Transverse colon (tissue), 4 donors: Measurements from ENCODE around the gene MAP2K5. TPM values are rescaled to one million over a fixed set of nuclear protein-coding genes. Genes with fewer than 3 reads are reported as not detected.

Source experiments
- DNase-seq: peaks from one replicate; pipeline ENCODE4 v3.0.0-alpha.2; 2019
- H3K27ac ChIP-seq, 4 donors: fragments of 200-600 bp; sonication (generic); 2 replicates each; pipeline ENCODE4 v1.5.1; 2016 to 2018; ENCODE audit warnings: inconsistent platforms in 4 of 4
- H3K27me3 ChIP-seq: fragments of 200-600 bp; sonication (generic); 2 replicates; pipeline ENCODE4 v1.5.1; 2017; ENCODE audit warnings: inconsistent platforms
- H3K36me3 ChIP-seq, 4 donors: fragments of 200-600 bp; sonication (generic); 2 replicates each; pipeline ENCODE4 v1.5.1; 2017 to 2019; ENCODE audit warnings: inconsistent platforms in 4 of 4
- H3K4me1 ChIP-seq, 4 donors: fragments of 200-600 bp; sonication (generic); 2 replicates each; pipeline ENCODE4 v1.5.1; 2017 to 2020; ENCODE audit warnings: inconsistent platforms in 4 of 4
- H3K4me3 ChIP-seq, 4 donors: fragments of 200-600 bp; sonication (generic); 1 replicate in 1 of 4; 2 replicates in 3 of 4; pipeline versions ENCODE4 v1.5.1 to v1.6.1; 2017 to 2019; ENCODE audit warnings: inconsistent platforms in 4 of 4
- H3K9me3 ChIP-seq, 2 donors: fragments of 200-600 bp; sonication (generic); 2 replicates each; pipeline ENCODE4 v1.5.1; 2017 to 2019; ENCODE audit warnings: inconsistent platforms in 2 of 2
- EP300 ChIP-seq: sonication (generic); formaldehyde crosslinking; IDR thresholded peaks from one replicate; pipeline ENCODE4 v1.6.1; 2017; ENCODE audit warnings: antibody characterized with exemption, low read depth
- POLR2A ChIP-seq: fragments of 450-650 bp; IDR thresholded peaks from one replicate; pipeline ENCODE4 v1.6.1; 2016; ENCODE audit warnings: antibody characterized with exemption, mild to moderate bottlenecking, moderate library complexity
- POLR2AphosphoS5 ChIP-seq, 3 donors: sonication (generic); formaldehyde crosslinking; IDR thresholded peaks; one replicate each; pipeline ENCODE4 v1.6.1; 2016; ENCODE audit warnings: antibody characterized with exemption in 3 of 3
- WGBS, 2 donors: methylation state at CpG; one replicate each; pipeline ENCODE4 v1.1.5; 2018; ENCODE audit warnings: low coverage in 1 of 2; 5-methylcytosine and 5-hydroxymethylcytosine counted together
- in situ Hi-C, 4 donors: fragments of 200-750 bp; cut with MboI; loops; one replicate each; pipeline versions ENCODE4 v1.15.0 to v1.15.1; 2017; ENCODE audit warnings: low sequenced_read_pairs in 3 of 4, low pct_ligation_motif_present in 1 of 4, low pct_unique_long_range_greater_than_20kb in 1 of 4
- intact Hi-C: fragments of 100-400 bp; cut with DNase I; formaldehyde crosslinking; loops from one replicate; pipeline ENCODE4 v1.15.1; 2023; ENCODE audit warnings: low total_unique reads
- small RNA-seq, 4 donors: library from RNA; depleted of rRNA; stranded (forward); fragments of <200 nt; gene quantifications; one replicate each; pipeline ENCODE3, GENCODE V24; 2016
- total RNA-seq, 4 donors: library from RNA; depleted of rRNA; stranded (reverse); fragments of >200 nt; gene quantifications; one replicate each; pipeline ENCODE4 v1.1.0, GENCODE V29; 2016
- TF ChIP-seq, protein P1 (sequence below), 5 experiments: fragments of 200-600 bp in 3 of 5; fragments of 450-650 bp in 2 of 5; sonication (generic) in 3 of 5; IDR thresholded peaks; 1 replicate in 2 of 5; 2 replicates in 3 of 5; pipeline ENCODE4 v1.5.1; 2016 to 2017; ENCODE audit warnings: antibody characterized with exemption in 5 of 5, inconsistent platforms in 3 of 5, mild to moderate bottlenecking in 2 of 5, moderate library complexity in 1 of 5

MAP2K5 gene
- total RNA-seq, 4 donors from 2014 or later: 19.8 to 320 (median 21.1) TPM

DNA sequence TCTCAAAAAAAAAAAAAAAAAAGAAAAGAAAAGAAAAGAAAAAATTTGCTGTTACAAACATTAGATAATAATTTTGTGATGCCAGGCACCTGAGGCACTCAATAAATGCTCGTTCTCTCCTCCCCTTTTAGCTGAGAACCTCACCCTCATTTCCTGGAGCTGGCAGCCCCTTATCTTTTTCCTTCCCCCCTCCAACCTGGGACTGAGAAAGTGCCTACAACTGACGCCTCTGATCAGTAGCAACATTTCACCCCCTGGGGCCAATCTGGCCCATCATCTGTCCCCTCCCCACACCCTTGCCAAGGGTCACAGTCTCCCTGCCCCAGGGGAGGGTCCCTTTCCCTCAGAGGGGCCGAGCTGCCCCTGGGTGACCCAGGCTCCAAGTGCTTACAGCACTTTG lies 309.9 kb downstream of the MAP2K5 start:
- TF ChIP-seq EP300 (no peak), POLR2A (no peak), POLR2AphosphoS5 (IDR thresholded peaks at IDR 0.05) (no peak)
- TF ChIP-seq, protein P1, sequence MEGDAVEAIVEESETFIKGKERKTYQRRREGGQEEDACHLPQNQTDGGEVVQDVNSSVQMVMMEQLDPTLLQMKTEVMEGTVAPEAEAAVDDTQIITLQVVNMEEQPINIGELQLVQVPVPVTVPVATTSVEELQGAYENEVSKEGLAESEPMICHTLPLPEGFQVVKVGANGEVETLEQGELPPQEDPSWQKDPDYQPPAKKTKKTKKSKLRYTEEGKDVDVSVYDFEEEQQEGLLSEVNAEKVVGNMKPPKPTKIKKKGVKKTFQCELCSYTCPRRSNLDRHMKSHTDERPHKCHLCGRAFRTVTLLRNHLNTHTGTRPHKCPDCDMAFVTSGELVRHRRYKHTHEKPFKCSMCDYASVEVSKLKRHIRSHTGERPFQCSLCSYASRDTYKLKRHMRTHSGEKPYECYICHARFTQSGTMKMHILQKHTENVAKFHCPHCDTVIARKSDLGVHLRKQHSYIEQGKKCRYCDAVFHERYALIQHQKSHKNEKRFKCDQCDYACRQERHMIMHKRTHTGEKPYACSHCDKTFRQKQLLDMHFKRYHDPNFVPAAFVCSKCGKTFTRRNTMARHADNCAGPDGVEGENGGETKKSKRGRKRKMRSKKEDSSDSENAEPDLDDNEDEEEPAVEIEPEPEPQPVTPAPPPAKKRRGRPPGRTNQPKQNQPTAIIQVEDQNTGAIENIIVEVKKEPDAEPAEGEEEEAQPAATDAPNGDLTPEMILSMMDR (IDR thresholded peaks at IDR 0.05): no peak
- Histone ChIP-seq H3K27me3 (no peaks in the 10 kb centered on the region), H3K36me3 (no peaks in the 10 kb centered on the region), H3K4me1 (no peaks in the 10 kb centered on the region), H3K27ac (no peak overlapping the region), H3K9me3 (no peaks in the 10 kb centered on the region), H3K4me3 (no peak overlapping the region)
- DNase-seq: no peak
- intact Hi-C loops: no loop called here
- in situ Hi-C loops: loop anchor here in 3 of 4 donors (25.0 kb wide), 2 partner anchors 210 to 310 kb away; partner anchors contain the start of gene PIAS1 (in 3 of the 3)
- WGBS, 2 donors: 80 to 100% methylated on average over 1 to 3 of the region's 3 CpGs

DNA sequence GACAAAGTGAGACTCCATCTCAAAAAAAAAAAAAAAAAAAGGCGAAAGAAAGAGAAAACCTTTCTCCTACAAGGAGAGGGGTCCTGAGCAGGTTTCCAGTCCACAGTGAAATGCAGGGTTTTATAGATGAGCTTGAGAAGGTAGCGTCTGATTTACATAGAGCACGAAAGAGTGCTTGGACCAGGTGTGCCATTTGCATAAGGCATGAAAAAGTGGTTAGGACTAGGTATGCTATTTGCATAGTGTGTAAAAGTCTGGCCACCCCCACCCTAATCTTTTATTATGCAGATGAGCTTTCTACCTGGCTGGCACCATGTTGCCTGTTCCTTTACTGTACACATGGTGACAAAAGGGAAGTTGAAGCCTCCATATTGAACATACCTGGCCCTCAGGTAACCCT lies 311.0 kb downstream of the MAP2K5 start:
- Histone ChIP-seq H3K9me3 (no peaks in the 10 kb centered on the region), H3K27me3 (no peaks in the 10 kb centered on the region), H3K4me3 (no peak overlapping the region), H3K36me3 (no peaks in the 10 kb centered on the region), H3K27ac (no peak overlapping the region), H3K4me1 (no peaks in the 10 kb centered on the region)
- DNase-seq: no peak
- TF ChIP-seq POLR2A (no peak), POLR2AphosphoS5 (IDR thresholded peaks at IDR 0.05) (no peak), EP300 (no peak)
- TF ChIP-seq, protein P1 (IDR thresholded peaks at IDR 0.05): no peak
- in situ Hi-C loops: loop anchor here in 3 of 4 donors (25.0 kb wide), 2 partner anchors 209 to 309 kb away; partner anchors contain the start of gene PIAS1 (in 3 of the 3)
- intact Hi-C loops: no loop called here
- WGBS, 2 donors: 91 to 100% methylated on average over 1 to 3 of the region's 3 CpGs

DNA sequence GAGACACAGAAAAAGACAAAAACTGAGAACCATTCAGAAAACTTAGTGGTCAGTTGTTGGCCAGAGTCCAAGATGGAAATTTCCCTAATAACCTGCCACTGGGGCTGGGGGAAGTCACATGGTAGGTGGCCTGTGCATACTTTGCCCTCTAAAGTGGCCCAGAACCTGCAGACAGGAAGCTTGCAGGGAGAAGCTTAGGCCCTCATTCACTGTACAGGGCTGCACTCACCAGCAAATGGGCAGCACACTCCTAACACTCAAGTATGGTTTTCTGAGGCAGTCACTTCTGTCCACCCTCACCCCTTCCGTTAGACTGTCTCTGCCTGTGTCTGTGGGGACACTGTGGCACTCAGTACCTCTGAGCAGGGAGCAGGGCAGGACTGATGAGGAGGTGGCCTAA lies 311.9 kb downstream of the MAP2K5 start:
- no peak overlapping the region for H3K4me3 ChIP-seq
- in situ Hi-C loops (loop anchor here in 3 of 4 donors (25.0 kb wide), 2 partner anchors 208 to 308 kb away; partner anchors contain the start of gene PIAS1 (in 3 of the 3)), intact Hi-C loops (no loop called here)
- no peak for DNase-seq
- no peak overlapping the region for H3K27ac ChIP-seq
- no peaks in the 10 kb centered on the region for H3K36me3 ChIP-seq
- no peaks in the 10 kb centered on the region for H3K4me1 ChIP-seq
- WGBS, 2 donors: 100% methylated on average over 1 of the region's 1 CpG; no CpG with 5 or more reads in 1 of the 2 donors
- no peaks in the 10 kb centered on the region for H3K27me3 ChIP-seq
- H3K9me3 ChIP-seq: no peaks in the 10 kb centered on the region
- TF ChIP-seq EP300: no peak
- TF ChIP-seq POLR2A: no peak
- TF ChIP-seq, protein P1 (IDR thresholded peaks at IDR 0.05): no peak
- TF ChIP-seq POLR2AphosphoS5 (IDR thresholded peaks at IDR 0.05): no peak

DNA sequence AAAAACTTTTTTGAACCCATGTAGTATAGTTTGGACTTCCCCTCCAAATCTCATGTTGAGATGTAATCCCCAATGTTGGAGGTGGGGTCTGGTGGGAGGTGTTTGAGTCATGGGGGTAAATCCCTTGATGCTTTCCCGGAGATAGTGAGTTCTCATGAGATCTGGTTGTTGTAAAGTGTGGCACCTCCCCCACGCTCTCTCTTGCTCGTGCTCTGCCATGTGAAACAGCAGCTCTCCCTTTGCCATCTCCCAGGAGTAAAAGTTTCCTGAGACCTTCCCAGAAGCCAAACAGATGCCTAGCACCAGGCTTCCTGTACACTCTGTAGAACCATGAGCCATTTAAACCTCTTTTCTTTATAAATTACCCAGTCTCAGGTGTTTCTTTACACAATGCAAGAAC lies 313.3 kb downstream of the MAP2K5 start:
- no peaks in the 10 kb centered on the region for H3K27me3 ChIP-seq

More for the DNA sequence above, 313.3 kb downstream of the MAP2K5 start:
- in situ Hi-C loops: loop anchor here in 3 of 4 donors (25.0 kb wide), 2 partner anchors 206 to 306 kb away; partner anchors contain the start of gene PIAS1 (in 3 of the 3)
- Histone ChIP-seq H3K36me3 (no peaks in the 10 kb centered on the region), H3K9me3 (no peaks in the 10 kb centered on the region), H3K4me1 (no peaks in the 10 kb centered on the region), H3K4me3 (no peak overlapping the region), H3K27ac (no peak overlapping the region)
- TF ChIP-seq EP300: no peak
- no peak for TF ChIP-seq POLR2AphosphoS5 (IDR thresholded peaks at IDR 0.05)
- TF ChIP-seq, protein P1 (IDR thresholded peaks at IDR 0.05): no peak
- no peak for TF ChIP-seq POLR2A
- 72% methylated on average over 3 of the region's 3 CpGs; no CpG with 5 or more reads in 1 of the 2 donors for WGBS, 2 donors
- no peak for DNase-seq
- intact Hi-C loops: no loop called here

Small RNA genes within 50 kb of the gene (small RNA-seq; reads per million reads assigned to genes)
- 0 reads per million in 4 donors for gene RNU6-1

Other genes with a start within 250 kb of the MAP2K5 start
- gene C15orf61, start 21.6 kb upstream of the MAP2K5 start, total RNA-seq: 10 to 100 TPM in 2 of 4 donors, 1 to 10 TPM in 2; 4.0 to 22.4 (median 9.8) TPM